Measurements from ENCODE around the gene SIRT7. TPM values are rescaled to one million over a fixed set of nuclear protein-coding genes. Genes with fewer than 3 reads are reported as not detected.

The SIRT7 gene
- total RNA-seq, 1 donor from 2014 or later, result 20.9 TPM

GRCh38 chr17:81898885-81899284 is 19.1 kb downstream of the SIRT7 start:
- no peak for DNase-seq (ENCODE audit: extremely low spot score, unreplicated experiment)
- Mint-ChIP-seq H3K27ac (ENCODE audit: unreplicated experiment) (peak overlapping the region; percentile 91), H3K27me3 (ENCODE audit: unreplicated experiment) (no peaks in the 10 kb centered on the region), H3K36me3 (ENCODE audit: unreplicated experiment) (peaks cover 8% of the 10 kb centered on the region), H3K4me1 (ENCODE audit: unreplicated experiment) (peaks cover 35% of the 10 kb centered on the region), H3K4me3 (ENCODE audit: unreplicated experiment) (peak overlapping the region; percentile 4), H3K9me3 (ENCODE audit: unreplicated experiment) (no peaks in the 10 kb centered on the region)
- TF ChIP-seq CTCF (IDR thresholded peaks at IDR 0.05), result no peak

GRCh38 chr17:81898029-81898866 is 19.7 kb downstream of the SIRT7 start:
- H3K27me3 Mint-ChIP-seq (ENCODE audit: unreplicated experiment), result no peaks in the 10 kb centered on the region
- TF ChIP-seq CTCF (IDR thresholded peaks at IDR 0.05), result no peak
- H3K4me3 Mint-ChIP-seq (ENCODE audit: unreplicated experiment), result peak overlapping the region; percentile 4
- peaks cover 9% of the 10 kb centered on the region for H3K36me3 Mint-ChIP-seq (ENCODE audit: unreplicated experiment)
- peaks cover 35% of the 10 kb centered on the region for H3K4me1 Mint-ChIP-seq (ENCODE audit: unreplicated experiment)
- peak; percentile 84 for DNase-seq (ENCODE audit: extremely low spot score, unreplicated experiment)
- peak overlapping the region; percentile 91 for H3K27ac Mint-ChIP-seq (ENCODE audit: unreplicated experiment)
- H3K9me3 Mint-ChIP-seq (ENCODE audit: unreplicated experiment), result no peaks in the 10 kb centered on the region

GRCh38 chr17:81895400-81895799 is 22.6 kb downstream of the SIRT7 start:
- no peak overlapping the region for H3K4me3 Mint-ChIP-seq (ENCODE audit: unreplicated experiment)
- no peak for TF ChIP-seq CTCF (IDR thresholded peaks at IDR 0.05)
- DNase-seq (ENCODE audit: extremely low spot score, unreplicated experiment), result no peak
- H3K36me3 Mint-ChIP-seq (ENCODE audit: unreplicated experiment), result peaks cover 9% of the 10 kb centered on the region
- H3K27me3 Mint-ChIP-seq (ENCODE audit: unreplicated experiment), result no peaks in the 10 kb centered on the region
- no peaks in the 10 kb centered on the region for H3K9me3 Mint-ChIP-seq (ENCODE audit: unreplicated experiment)
- H3K4me1 Mint-ChIP-seq (ENCODE audit: unreplicated experiment), result peaks cover 41% of the 10 kb centered on the region
- no peak overlapping the region for H3K27ac Mint-ChIP-seq (ENCODE audit: unreplicated experiment)

GRCh38 chr17:81891303-81891552 is 26.7 kb downstream of the SIRT7 start:
- Mint-ChIP-seq H3K4me1 (ENCODE audit: unreplicated experiment) (peaks cover 20% of the 10 kb centered on the region), H3K36me3 (ENCODE audit: unreplicated experiment) (peaks cover 20% of the 10 kb centered on the region), H3K27me3 (ENCODE audit: unreplicated experiment) (no peaks in the 10 kb centered on the region), H3K9me3 (ENCODE audit: unreplicated experiment) (no peaks in the 10 kb centered on the region), H3K4me3 (ENCODE audit: unreplicated experiment) (peak overlapping the region; percentile 90), H3K27ac (ENCODE audit: unreplicated experiment) (peak overlapping the region; percentile 93)
- DNase-seq (ENCODE audit: extremely low spot score, unreplicated experiment), result no peak
- TF ChIP-seq CTCF (IDR thresholded peaks at IDR 0.05), result no peak

- Mint-ChIP-seq H3K4me1 (ENCODE audit: unreplicated experiment) (peaks cover 20% of the 10 kb centered on the region), H3K36me3 (ENCODE audit: unreplicated experiment) (peaks cover 21% of the 10 kb centered on the region)
Measured at GRCh38 chr17:81890447-81891302, 27.3 kb downstream of the SIRT7 start.

More at GRCh38 chr17:81890447-81891302, 27.3 kb downstream of the SIRT7 start:
- Mint-ChIP-seq H3K9me3 (ENCODE audit: unreplicated experiment) (no peaks in the 10 kb centered on the region), H3K27ac (ENCODE audit: unreplicated experiment) (peak overlapping the region; percentile 89), H3K4me3 (ENCODE audit: unreplicated experiment) (peak overlapping the region; percentile 78), H3K27me3 (ENCODE audit: unreplicated experiment) (no peaks in the 10 kb centered on the region)
- TF ChIP-seq CTCF (IDR thresholded peaks at IDR 0.05), result no peak
- no peak for DNase-seq (ENCODE audit: extremely low spot score, unreplicated experiment)
